Endodermal cell (in vitro differentiated cells): Measurements from ENCODE around the gene MAP2K6. TPM values are rescaled to one million over a fixed set of nuclear protein-coding genes. Genes with fewer than 3 reads are reported as not detected.

Experiments used
- DNase-seq: peaks from one replicate; pipeline ENCODE4 v3.0.0-alpha.2; 2017
- H3K27ac ChIP-seq: 2 replicates; pipeline ENCODE4 v1.5.1; 2013; ENCODE audit warnings: mild to moderate bottlenecking, low read depth, low read length, moderate library complexity
- H3K27me3 ChIP-seq: 2 replicates; pipeline ENCODE4 v1.6.1; 2013; ENCODE audit warnings: mild to moderate bottlenecking, low read length, moderate library complexity; ENCODE audit not compliant: insufficient read depth, control insufficient read depth, poor library complexity, severe bottlenecking
- H3K36me3 ChIP-seq: 2 replicates; pipeline ENCODE4 v1.7.0; 2013; ENCODE audit warnings: mild to moderate bottlenecking, low read length, moderate library complexity; ENCODE audit not compliant: control insufficient read depth, insufficient read depth
- H3K4me1 ChIP-seq: one replicate; pipeline ENCODE4 v1.7.0; 2013; ENCODE audit warnings: low read length; ENCODE audit not compliant: control insufficient read depth, insufficient read depth
- H3K4me3 ChIP-seq: 2 replicates; pipeline ENCODE4 v1.5.1; 2013; ENCODE audit warnings: mild to moderate bottlenecking, low read length, moderate library complexity
- H3K9ac ChIP-seq: 2 replicates; pipeline ENCODE4 v1.6.1; 2013; ENCODE audit warnings: mild to moderate bottlenecking, low read length, moderate library complexity; ENCODE audit not compliant: poor library complexity, severe bottlenecking; ENCODE audit errors: extremely low read depth
- H3K9me3 ChIP-seq: 2 replicates; pipeline ENCODE4 v1.6.1; 2013; ENCODE audit warnings: mild to moderate bottlenecking, low read length, moderate library complexity; ENCODE audit not compliant: control insufficient read depth
- H3K27ac Mint-ChIP-seq: 2 replicates; pipeline ENCODE4 v1.8.0; 2020; ENCODE audit warnings: mixed read lengths
- H3K27me3 Mint-ChIP-seq: 2 replicates; pipeline ENCODE4 v1.8.0; 2021; ENCODE audit warnings: mild to moderate bottlenecking, mixed read lengths; ENCODE audit not compliant: insufficient read depth
- H3K36me3 Mint-ChIP-seq: 2 replicates; pipeline ENCODE4 v1.8.0; 2020; ENCODE audit warnings: low read depth, mixed read lengths
- H3K4me1 Mint-ChIP-seq: 2 replicates; pipeline ENCODE4 v1.8.0; 2020; ENCODE audit warnings: mixed read lengths
- H3K4me3 Mint-ChIP-seq: 2 replicates; pipeline ENCODE4 v1.8.0; 2020; ENCODE audit warnings: mild to moderate bottlenecking, moderate library complexity, mixed read lengths
- H3K9me3 Mint-ChIP-seq: 2 replicates; pipeline ENCODE4 v1.8.0; 2020; ENCODE audit warnings: mild to moderate bottlenecking, mixed read lengths
- WGBS, 2 experiments: methylation state at CpG; one replicate each; pipeline versions ENCODE4 v1.1.5 to v1.1.7; 2013; ENCODE audit warnings: missing lambda C conversion rate in 2 of 2, mixed read lengths in 1 of 2; ENCODE audit not compliant: insufficient coverage in 1 of 2, insufficient read length in 1 of 2; 5-methylcytosine and 5-hydroxymethylcytosine counted together
- total RNA-seq, 2 donors: library from RNA; stranded (reverse); fragmentation: NEBNext Ultra II Directional in 1 of 2; extraction: Animal tissue kit (Norgen Biotek cat#: 25700) in 1 of 2; gene quantifications; 2 replicates in 1 of 2; 3 replicates in 1 of 2; pipeline ENCODE4 v1.2.1, GENCODE V29; 2021
- TF ChIP-seq, protein P1 (sequence below): fragments of 200-600 bp; sonication (generic); conservative IDR thresholded peaks from 2 replicates; pipeline ENCODE4 v1.5.0; 2021; ENCODE audit warnings: antibody characterized with exemption, mild to moderate bottlenecking

Gene MAP2K6
- total RNA-seq, 2 donors from 2014 or later: 42.2 to 55.3 TPM

DNA sequence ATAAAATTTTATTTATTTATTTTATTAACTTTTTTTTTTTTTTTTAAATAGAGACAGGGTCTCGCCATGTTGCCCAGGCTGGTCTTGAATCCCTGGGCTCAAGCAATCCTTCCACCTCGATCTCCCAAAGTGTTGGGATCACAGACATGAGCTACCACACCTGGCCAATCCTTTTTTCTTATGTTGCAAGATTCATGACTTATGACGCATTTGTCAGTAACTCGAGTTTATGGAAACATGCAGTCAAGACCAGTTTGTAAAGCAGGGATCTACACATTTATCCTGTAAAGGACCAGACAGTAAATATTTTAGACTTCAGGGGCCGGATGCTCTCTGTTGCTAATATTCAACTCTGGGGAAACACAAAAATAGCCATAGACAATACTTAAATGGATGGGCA lies 9.4 kb upstream of the MAP2K6 start:
- no peak for DNase-seq
- no peaks in the 10 kb centered on the region for H3K27me3 ChIP-seq
- H3K4me1 Mint-ChIP-seq: peaks cover under 1% of the 10 kb centered on the region
- no peaks in the 10 kb centered on the region for H3K27me3 Mint-ChIP-seq
- no peak overlapping the region for H3K4me3 ChIP-seq
- peaks cover 3% of the 10 kb centered on the region for H3K36me3 Mint-ChIP-seq
- TF ChIP-seq, protein P1, sequence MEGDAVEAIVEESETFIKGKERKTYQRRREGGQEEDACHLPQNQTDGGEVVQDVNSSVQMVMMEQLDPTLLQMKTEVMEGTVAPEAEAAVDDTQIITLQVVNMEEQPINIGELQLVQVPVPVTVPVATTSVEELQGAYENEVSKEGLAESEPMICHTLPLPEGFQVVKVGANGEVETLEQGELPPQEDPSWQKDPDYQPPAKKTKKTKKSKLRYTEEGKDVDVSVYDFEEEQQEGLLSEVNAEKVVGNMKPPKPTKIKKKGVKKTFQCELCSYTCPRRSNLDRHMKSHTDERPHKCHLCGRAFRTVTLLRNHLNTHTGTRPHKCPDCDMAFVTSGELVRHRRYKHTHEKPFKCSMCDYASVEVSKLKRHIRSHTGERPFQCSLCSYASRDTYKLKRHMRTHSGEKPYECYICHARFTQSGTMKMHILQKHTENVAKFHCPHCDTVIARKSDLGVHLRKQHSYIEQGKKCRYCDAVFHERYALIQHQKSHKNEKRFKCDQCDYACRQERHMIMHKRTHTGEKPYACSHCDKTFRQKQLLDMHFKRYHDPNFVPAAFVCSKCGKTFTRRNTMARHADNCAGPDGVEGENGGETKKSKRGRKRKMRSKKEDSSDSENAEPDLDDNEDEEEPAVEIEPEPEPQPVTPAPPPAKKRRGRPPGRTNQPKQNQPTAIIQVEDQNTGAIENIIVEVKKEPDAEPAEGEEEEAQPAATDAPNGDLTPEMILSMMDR: no peak
- H3K4me3 Mint-ChIP-seq: no peak overlapping the region
- H3K27ac Mint-ChIP-seq: no peak overlapping the region
- 91 to 100% methylated on average over 5 of the region's 5 CpGs for WGBS, 2 experiments
- no peaks in the 10 kb centered on the region for H3K36me3 ChIP-seq
- no peaks in the 10 kb centered on the region for H3K4me1 ChIP-seq
- H3K9me3 Mint-ChIP-seq: peaks cover 9% of the 10 kb centered on the region
- H3K27ac ChIP-seq: no peak overlapping the region
- H3K9ac ChIP-seq: no peak overlapping the region
- peaks cover 7% of the 10 kb centered on the region for H3K9me3 ChIP-seq

DNA sequence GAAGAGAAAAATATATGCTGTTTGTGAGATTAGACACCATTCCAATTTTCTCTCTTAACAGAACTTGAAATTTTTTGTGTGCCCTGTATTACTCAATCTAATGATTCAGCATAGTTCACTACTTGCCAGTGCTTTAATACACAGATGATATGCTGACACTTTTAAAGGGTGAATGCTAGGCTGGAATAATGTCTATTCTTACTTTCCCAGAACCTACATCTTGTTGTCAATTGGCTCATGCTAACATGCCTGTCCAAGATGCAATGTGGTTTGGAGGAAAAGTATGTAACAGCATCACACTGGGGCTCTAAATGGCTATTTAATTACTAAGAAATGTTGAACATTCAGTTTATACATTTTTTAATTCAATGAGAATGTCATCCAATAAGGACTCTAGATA lies 7.6 kb upstream of the MAP2K6 start:
- Mint-ChIP-seq H3K9me3 (peaks cover 2% of the 10 kb centered on the region), H3K4me1 (peaks cover 6% of the 10 kb centered on the region), H3K27me3 (no peaks in the 10 kb centered on the region), H3K27ac (no peak overlapping the region), H3K36me3 (no peaks in the 10 kb centered on the region), H3K4me3 (no peak overlapping the region)
- Histone ChIP-seq H3K27me3 (no peaks in the 10 kb centered on the region), H3K27ac (no peak overlapping the region), H3K9ac (no peak overlapping the region), H3K4me1 (no peaks in the 10 kb centered on the region), H3K9me3 (no peaks in the 10 kb centered on the region), H3K4me3 (no peak overlapping the region), H3K36me3 (no peaks in the 10 kb centered on the region)
- no peak for DNase-seq
- TF ChIP-seq, protein P1: no peak

GRCh38 chr17:69407759-69408158 lies 6.7 kb upstream of the MAP2K6 start:
- H3K36me3 Mint-ChIP-seq: no peaks in the 10 kb centered on the region
- Histone ChIP-seq H3K9ac (no peak overlapping the region), H3K36me3 (no peaks in the 10 kb centered on the region), H3K9me3 (no peaks in the 10 kb centered on the region), H3K4me1 (peaks cover 3% of the 10 kb centered on the region), H3K27ac (no peak overlapping the region), H3K27me3 (no peaks in the 10 kb centered on the region), H3K4me3 (no peak overlapping the region)
- no peak overlapping the region for H3K4me3 Mint-ChIP-seq
- H3K9me3 Mint-ChIP-seq: peaks cover 2% of the 10 kb centered on the region
- no peaks in the 10 kb centered on the region for H3K27me3 Mint-ChIP-seq
- WGBS, 2 experiments: 89 to 100% methylated on average over 1 of the region's 1 CpG
- no peak overlapping the region for H3K27ac Mint-ChIP-seq
- no peak for DNase-seq
- peaks cover 13% of the 10 kb centered on the region for H3K4me1 Mint-ChIP-seq
- TF ChIP-seq, protein P1: no peak
